T47D (cell line): Measurements from ENCODE around the gene KIAA0232.
"Not testable (repeated sequence)": the region's sequence is repeated elsewhere in the genome, so short reads cannot be mapped to it uniquely, and the experiment has no call there.

Experiments
- DNase-seq, 2 experiments: peaks; one replicate each; pipeline versions ENCODE4 v3.0.0 to v3.0.0-alpha.2; 2011 to 2012; ENCODE audit warnings: low read depth in 1 of 2, low spot score in 1 of 2
- JUND ChIP-seq: IDR thresholded peaks from 2 replicates; pipeline ENCODE4 v1.6.1; 2012; ENCODE audit warnings: low read depth
- in situ Hi-C: cut with HindIII; loops from 2 replicates; pipeline ENCODE4 v1.10.0; 2016; ENCODE audit warnings: low sequenced_read_pairs, low pct_unique_long_range_greater_than_20kb

The KIAA0232 gene

DNA sequence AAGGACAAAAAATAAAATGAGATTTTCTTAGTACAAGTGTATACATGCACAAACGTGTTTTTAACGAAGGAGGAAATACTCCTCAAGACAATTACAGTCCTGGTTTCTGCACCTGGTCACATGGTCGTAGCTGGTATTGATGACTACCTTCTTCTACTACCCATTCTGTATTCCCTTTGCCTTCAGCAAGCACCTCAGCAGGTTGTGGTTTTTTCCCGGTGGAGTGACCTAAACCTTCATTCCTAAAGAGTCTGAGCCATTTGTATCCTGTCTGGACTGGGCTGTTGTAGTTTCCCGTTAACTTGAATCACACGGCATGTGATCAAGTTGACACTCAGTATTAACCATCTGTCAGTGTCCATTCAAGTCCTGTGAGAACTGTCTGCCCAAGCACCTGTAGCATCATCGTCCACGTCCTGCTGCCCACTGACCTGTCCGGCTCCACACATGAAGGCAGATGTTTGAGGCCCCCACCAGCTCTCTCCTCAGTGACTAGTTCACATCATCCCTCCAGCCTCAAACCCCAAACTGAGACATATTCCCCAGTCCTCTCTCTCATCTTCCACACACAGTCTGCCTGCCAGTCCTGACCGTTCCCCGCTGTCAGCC is 96.0 kb downstream of the KIAA0232 start:
- TF ChIP-seq JUND, result no peak
- in situ Hi-C loops, result no loop called here
- no peak for DNase-seq

DNA sequence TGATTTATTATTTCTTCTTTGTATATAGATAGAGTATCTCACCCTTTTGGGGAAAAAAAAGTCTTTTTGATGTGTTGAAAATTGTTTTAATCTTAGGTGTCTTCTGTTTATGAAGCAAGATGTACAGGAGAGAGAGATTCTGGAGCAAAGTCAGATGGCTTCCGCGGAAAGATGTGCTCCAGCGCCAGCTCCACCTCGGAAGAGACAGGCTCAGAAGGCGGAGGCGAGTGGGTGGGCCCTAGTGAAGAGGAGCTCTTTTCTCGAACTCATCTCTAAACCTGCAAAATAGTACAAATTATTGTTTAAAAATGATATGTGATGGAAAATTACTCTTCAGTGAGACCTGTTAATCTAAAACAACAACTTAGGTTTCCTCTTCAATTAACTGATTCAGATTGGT is 98.2 kb downstream of the KIAA0232 start:
- no peak for DNase-seq
- in situ Hi-C loops, result no loop called here
- TF ChIP-seq JUND, result no peak

DNA sequence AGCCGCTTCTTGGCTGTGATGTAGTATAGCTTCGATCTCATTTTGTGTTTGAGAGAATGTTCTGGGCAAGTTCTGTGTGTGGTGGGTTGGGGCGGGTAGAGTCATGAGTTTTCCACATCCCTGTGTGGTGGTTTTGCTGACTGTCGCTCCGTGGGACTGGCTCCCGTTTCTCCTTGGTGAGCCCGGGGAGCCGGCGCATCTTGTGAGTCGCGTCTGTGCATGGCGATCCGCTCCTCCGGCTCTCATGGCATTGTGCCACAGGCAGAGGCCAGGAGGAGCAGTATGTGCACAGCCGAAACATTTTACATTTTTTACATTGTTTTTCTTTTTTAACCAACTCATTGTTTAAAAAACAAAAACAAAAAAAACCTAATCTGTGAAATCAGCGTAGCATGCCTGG is 99.4 kb downstream of the KIAA0232 start:
- in situ Hi-C loops, result no loop called here
- DNase-seq, result no peak
- no peak for TF ChIP-seq JUND

DNA sequence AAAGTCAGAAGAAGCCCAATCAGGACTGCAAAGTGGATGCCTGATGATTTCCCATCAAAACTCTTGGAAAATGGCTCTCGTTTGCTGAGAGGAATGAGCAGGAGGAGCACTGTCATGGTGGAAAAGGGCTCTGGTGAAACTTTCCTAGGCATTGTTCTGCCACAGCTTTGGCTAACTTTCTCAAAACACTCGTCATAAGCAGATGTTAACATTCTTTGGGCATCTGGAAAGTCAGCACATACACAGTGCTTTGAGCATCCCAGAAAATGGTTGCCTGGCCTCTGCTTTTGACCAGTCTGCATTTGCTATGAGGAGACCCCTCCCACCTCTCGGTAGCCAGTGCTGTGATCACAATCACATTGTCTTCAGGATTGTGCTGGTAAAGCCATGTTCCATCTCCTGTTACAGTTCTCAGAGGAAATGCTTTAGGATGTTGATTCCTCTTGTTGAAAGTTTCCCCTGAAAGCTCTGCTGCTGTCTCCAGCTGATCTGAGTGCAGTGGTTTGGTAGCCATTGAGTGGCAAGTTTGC is 101.9 kb downstream of the KIAA0232 start:
- TF ChIP-seq JUND, result no peak
- in situ Hi-C loops, result no loop called here
- no peak for DNase-seq

DNA sequence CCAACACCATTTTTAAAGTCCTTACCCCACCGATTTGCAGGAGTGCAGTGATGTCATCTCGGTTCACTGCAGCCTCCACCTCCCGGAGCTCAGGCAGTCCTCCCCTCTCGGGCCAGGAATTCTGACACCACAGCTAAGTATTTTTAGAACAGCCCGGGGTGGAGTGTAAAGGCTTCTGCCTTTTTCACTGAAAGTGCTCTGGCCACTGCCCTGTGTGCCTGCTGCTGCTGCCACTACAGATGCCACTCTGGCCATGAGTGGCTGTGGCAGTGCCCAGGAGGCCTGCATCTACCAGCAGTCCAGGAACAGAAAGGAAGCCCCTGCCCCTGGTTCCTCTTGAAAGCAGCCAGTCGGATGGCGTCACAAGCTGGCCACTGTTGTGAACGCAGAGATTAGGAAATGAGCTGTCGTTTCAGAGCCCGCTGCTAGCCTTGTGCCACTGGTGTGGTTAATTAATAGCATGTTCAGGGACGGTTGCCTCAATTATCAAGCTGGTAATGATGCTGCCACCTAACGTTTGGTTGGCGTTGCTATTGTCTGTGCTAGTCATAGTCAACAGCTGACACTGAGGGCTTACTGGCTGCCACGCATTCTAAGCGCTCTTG is 103.5 kb downstream of the KIAA0232 start:
- in situ Hi-C loops, result no loop called here
- TF ChIP-seq JUND, result no peak
- peak in 1 of 2 experiments; percentile 62 for DNase-seq

DNA sequence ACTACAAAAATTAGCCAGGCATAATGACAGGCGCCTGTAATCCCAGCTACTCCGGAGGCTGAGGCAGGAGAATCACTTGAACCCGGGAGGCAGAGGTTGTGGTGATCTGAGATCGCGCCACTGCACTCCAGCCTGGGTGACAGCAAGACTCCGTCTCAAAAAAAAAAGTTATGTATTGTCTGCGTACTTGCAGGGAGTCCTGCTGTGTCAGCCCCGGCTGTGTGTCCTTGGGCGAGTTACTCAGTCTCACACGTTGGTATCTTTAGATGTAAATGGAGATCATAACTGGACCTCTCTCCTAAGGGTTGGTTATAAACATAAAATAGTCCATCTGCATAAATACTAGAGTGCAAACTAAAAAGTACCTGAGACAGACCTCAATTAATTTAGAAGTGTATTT is 104.4 kb downstream of the KIAA0232 start:
- in situ Hi-C loops, result no loop called here
- no peak for DNase-seq
- TF ChIP-seq JUND, result no peak

DNA sequence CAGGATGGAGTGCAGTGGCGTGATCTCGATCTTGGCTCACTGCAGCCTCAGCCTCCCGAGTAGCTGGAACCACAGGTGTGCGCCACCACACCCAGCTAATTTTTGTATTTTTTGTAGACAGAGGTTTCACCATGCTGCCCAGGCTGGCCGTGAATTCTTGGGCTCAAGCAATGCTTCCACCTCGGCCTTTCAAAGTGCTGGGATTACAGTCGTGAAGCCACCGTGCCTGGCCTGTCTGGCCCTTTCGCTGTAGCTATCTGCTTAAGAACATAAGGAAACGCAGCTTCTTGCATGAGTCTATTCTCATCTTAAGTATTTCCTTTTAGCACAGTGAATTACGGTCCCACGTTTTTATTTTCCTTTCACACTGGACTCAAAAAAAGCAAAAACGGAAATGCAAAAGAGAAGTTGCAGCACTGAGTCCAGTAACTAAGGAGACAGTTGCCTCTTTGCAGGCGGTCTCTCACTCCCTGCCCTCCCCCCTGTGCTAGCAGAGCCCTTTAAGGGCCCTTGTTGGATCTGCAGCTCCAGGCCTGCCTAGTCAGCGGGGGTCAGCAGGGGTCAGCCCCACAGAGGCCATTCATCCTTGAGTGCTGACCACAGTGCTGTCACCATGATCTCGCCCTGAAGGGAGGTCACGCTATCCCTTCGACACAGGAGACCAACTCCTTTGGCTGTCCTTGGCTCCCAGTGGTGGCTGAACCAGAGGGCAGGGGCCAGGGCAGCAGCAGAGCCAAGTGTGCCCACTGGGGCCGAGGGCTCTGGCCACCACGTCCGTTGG is 105.3 kb downstream of the KIAA0232 start:
- TF ChIP-seq JUND, result no peak
- DNase-seq, result no peak
- in situ Hi-C loops, result no loop called here

DNA sequence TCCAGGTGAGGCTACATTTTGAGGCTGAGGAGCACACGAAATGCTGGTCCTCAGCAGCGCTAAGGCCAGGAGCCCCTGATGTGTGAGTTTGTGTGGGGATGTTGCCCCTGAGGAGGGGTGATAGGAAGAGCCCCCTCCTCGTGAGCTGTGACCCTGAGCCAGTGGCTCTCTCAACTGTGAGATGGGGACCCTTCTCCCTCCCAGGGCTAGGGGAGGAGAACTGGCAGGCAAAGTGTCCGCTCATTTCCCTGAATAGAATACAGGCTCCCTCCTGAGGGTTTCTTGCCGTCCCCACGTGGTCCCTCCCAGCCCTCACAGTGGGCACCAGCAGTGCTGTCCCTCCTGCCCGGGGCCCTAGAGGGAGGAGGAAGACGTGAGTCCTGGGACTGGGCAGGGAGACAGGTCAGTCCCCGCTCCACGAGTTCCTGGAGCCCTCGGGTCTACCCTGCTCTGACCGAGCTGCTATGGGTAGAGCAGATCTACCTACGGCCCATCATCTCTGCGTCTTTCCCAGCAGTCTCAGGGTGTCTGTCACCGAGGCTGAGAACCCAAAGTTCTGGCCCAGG is 106.1 kb downstream of the KIAA0232 start:
- no peak for TF ChIP-seq JUND
- in situ Hi-C loops, result no loop called here
- no peak for DNase-seq

DNA sequence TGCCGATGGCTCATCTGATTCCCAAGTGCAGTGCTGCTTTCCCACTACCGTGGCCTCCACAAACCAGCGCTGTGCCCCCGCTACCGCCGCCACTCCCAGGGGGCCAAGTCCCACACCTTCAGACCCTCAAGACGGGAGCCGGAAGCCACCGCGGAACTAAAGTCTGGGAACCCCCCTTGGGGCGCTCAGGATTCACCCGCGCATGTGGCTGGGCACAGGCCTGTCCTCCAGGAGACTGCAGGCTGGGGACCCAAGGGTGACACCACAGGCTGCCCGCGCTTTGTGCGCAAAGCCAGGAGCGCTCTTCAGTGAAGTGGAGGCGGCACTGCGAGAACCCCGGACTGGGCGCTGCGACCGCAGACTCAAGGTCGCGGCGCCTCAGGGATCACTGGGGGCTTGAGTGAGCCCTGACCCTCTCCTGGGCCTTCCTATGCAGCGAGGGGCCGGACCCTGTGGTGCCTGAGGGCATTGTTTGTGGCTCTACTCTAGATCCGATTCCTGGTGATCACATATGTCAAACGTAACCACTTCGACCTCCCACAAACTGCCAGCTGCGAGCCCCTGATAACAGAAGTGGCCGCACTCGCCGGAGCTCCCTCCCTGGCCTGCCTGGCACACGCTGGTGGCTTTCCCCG is 106.7 kb downstream of the KIAA0232 start:
- no peak for DNase-seq
- no peak for TF ChIP-seq JUND
- in situ Hi-C loops, result no loop called here

DNA sequence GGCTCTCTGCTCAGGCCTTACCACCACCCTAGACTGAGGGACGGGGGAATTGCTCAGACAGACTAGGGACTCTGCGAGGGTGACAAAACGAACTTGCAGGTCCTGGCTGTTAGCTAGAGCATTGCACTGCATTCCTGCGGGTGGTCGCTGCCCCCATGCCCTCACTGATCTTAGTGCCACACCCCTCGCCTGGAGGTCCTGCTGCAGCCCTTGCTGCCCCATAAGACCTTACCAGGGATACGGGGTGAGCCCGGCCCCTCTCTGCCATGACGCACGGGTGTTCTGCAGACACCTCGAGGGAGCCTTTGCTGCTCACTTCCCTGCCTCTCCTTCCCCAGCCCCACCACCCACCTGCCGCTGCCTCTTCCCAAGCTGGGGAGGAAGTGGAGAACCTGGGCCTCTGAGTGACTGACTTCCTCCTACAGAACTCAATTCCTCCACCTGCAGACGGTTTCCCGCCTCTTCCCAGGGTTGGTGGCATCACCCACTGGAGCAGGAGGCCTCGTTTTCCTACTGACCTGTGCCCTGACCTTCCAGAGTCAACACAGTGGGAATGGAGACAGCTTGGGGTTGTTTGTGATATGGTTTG is 107.3 kb downstream of the KIAA0232 start:
- DNase-seq, result no peak
- TF ChIP-seq JUND, result no peak
- in situ Hi-C loops, result no loop called here

DNA sequence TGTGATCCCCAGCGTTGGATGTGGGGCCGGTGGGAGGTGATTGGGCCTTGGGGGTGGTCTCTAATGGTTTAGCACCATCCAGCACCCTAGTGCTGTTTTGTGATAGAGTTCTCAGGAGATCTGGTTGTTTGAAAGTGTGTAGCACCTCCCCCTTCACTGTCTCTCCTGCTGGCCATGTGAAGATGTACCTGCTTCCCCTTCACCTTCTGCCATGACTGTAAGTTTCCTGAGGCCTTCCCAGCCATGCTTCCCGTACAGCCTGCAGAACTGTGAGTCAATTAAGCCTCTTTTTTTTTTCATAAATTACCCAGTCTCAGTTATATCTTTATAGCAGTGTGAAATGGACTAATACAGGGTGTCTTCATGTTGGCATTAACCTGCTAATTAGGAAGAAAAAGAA is 107.8 kb downstream of the KIAA0232 start:
- in situ Hi-C loops, result no loop called here
- DNase-seq, result no peak
- TF ChIP-seq JUND, result no peak

DNA sequence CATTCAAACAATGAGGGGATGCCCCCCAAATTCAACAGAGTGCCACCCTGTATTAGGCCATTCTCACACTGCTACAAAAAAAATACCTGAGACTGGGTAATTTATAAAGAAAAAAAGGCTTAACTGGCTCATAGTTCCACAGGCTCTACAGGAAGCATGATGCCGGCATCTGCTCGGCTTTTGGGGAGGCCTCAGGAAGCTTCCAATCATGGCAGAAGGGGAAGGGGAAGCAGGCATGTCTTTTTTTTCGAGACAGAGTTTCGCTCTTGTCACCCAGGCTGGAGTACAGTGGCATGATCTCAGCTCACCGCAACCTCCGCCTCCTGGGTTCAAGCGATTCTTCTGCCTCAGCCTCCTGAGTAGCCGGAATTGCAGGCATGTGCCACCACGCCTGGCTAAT is 108.4 kb downstream of the KIAA0232 start:
- DNase-seq, in situ Hi-C loops: not testable (repeated sequence)
